GM19463 (cell line): ENCODE measurements around the gene VGLL4.
"Not testable (repeated sequence)": the region's sequence is repeated elsewhere in the genome, so short reads cannot be mapped to it uniquely, and the experiment has no call there.

Experiments used
- ATAC-seq: cut with Tn5 transposase; IDR thresholded peaks from one replicate; pipeline ENCODE4 v1.9.1; 2021; ENCODE audit warnings: mild to moderate bottlenecking, moderate library complexity; ENCODE audit not compliant: unreplicated experiment

The VGLL4 gene

GRCh38 chr3:11536132-11536935 lies 107.4 kb downstream of the VGLL4 start:
- ATAC-seq, result no peak

GRCh38 chr3:11535243-11535960 lies 108.3 kb downstream of the VGLL4 start:
- ATAC-seq, result no peak

- ATAC-seq, result no peak
Measured at GRCh38 chr3:11534793-11535101, 109.0 kb downstream of the VGLL4 start.

GRCh38 chr3:11534011-11534792 lies 109.5 kb downstream of the VGLL4 start:
- no peak for ATAC-seq

- no peak for ATAC-seq
Measured at GRCh38 chr3:11532931-11533391, 110.8 kb downstream of the VGLL4 start.

GRCh38 chr3:11530153-11530721 lies 113.5 kb downstream of the VGLL4 start:
- ATAC-seq, result no peak

- ATAC-seq, result no peak
Measured at GRCh38 chr3:11529281-11529680, 114.4 kb downstream of the VGLL4 start.

- not testable (repeated sequence) for ATAC-seq
Measured at GRCh38 chr3:11526121-11526520, 117.6 kb downstream of the VGLL4 start.

- no peak for ATAC-seq
Measured at GRCh38 chr3:11523572-11524101, 120.1 kb downstream of the VGLL4 start.

- ATAC-seq, result no peak
Measured at GRCh38 chr3:11522953-11523571, 120.7 kb downstream of the VGLL4 start.

- ATAC-seq, result no peak
Measured at GRCh38 chr3:11522398-11522715, 121.4 kb downstream of the VGLL4 start.

- no peak for ATAC-seq
Measured at GRCh38 chr3:11521167-11521566, 122.5 kb downstream of the VGLL4 start.

- ATAC-seq, result no peak
Measured at GRCh38 chr3:11517601-11518000, 126.1 kb downstream of the VGLL4 start.

GRCh38 chr3:11514191-11514821 lies 129.4 kb downstream of the VGLL4 start:
- ATAC-seq, result no peak

GRCh38 chr3:11513817-11514135 lies 129.9 kb downstream of the VGLL4 start:
- no peak for ATAC-seq

- ATAC-seq, result not testable (repeated sequence)
Measured at GRCh38 chr3:11513125-11513816, 130.4 kb downstream of the VGLL4 start.

- ATAC-seq, result not testable (repeated sequence)
Measured at GRCh38 chr3:11511606-11512005, 132.1 kb downstream of the VGLL4 start.

- ATAC-seq, result no peak
Measured at GRCh38 chr3:11510356-11510755, 133.4 kb downstream of the VGLL4 start.

- ATAC-seq, result no peak
Measured at GRCh38 chr3:11510001-11510340, 133.7 kb downstream of the VGLL4 start.
